Lower lobe of right lung (tissue), 2 donors: Measurements from ENCODE around the gene TBATA. TPM values are rescaled to one million over a fixed set of nuclear protein-coding genes. Genes with fewer than 3 reads are reported as not detected.

ENCODE experiments used
- ATAC-seq, 2 donors: fragments of 200-7000 bp; cut with Tn5 transposase; one replicate each; pipeline ENCODE4 v1.9.1; 2020 to 2022; ENCODE audit warnings: mild to moderate bottlenecking in 2 of 2, moderate library complexity in 2 of 2
- DNase-seq: peaks from one replicate; pipeline ENCODE4 v3.0.0-alpha.2; 2020
- H3K27ac ChIP-seq: fragments of 200-600 bp; one replicate; pipeline ENCODE4 v1.8.0; 2022
- H3K27me3 ChIP-seq: fragments of 200-600 bp; one replicate; pipeline ENCODE4 v1.8.0; 2022; ENCODE audit warnings: low read depth
- H3K36me3 ChIP-seq: fragments of 200-600 bp; one replicate; pipeline ENCODE4 v1.8.0; 2022; ENCODE audit warnings: mild to moderate bottlenecking
- H3K4me1 ChIP-seq: fragments of 200-600 bp; one replicate; pipeline ENCODE4 v1.8.0; 2022
- H3K4me3 ChIP-seq: fragments of 200-600 bp; one replicate; pipeline ENCODE4 v1.8.0; 2022; ENCODE audit warnings: mild to moderate bottlenecking
- H3K9me3 ChIP-seq: fragments of 200-600 bp; one replicate; pipeline ENCODE4 v1.8.0; 2022
- intact Hi-C: fragments of 100-400 bp; cut with DNase I; formaldehyde crosslinking; loops from one replicate; pipeline ENCODE4 v1.11.0; 2022
- total RNA-seq: library from RNA; stranded (reverse); fragmentation: NEBNext Ultra II Directional; extraction: Animal tissue kit (Norgen Biotek cat#: 25700); gene quantifications from one replicate; pipeline ENCODE4 v1.2.1, GENCODE V29; 2021
- TF ChIP-seq, protein P1 (sequence below): fragments of 200-600 bp; IDR thresholded peaks from one replicate; pipeline ENCODE4 v1.8.0; 2022; ENCODE audit warnings: antibody characterized with exemption, mild to moderate bottlenecking
- donor health status: DM: no; HTN: yes; CAD: no; lungs with severe emphysema.

TBATA gene
- total RNA-seq, 1 donor from 2014 or later = not detected

DNA sequence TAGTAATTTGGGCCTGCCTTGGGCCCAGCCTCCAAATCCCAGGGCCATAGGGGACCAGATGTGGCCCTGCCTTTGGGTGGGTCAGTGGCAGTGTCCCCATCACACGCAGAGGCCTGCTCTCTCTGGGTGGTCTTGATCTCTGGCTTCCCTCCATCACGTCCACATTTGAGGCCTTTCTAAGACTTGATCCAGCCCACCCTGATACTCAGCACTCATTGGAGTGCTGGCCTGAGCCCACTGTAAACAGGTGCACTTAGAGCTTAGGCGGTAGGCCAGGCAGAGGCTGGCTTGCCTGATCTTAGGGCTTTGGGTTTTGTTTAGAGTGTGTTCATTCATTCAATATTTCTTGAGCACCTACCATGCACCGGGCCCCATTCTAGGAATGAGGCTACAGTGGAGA lies 52.6 kb downstream of the TBATA start:
- intact Hi-C loops = no loop called here
- Histone ChIP-seq H3K27ac (no peak overlapping the region), H3K27me3 (no peaks in the 10 kb centered on the region), H3K9me3 (no peaks in the 10 kb centered on the region), H3K36me3 (no peaks in the 10 kb centered on the region), H3K4me1 (peaks cover 3% of the 10 kb centered on the region), H3K4me3 (no peak overlapping the region)
- DNase-seq (no peak), ATAC-seq (no peak)
- TF ChIP-seq, protein P1, sequence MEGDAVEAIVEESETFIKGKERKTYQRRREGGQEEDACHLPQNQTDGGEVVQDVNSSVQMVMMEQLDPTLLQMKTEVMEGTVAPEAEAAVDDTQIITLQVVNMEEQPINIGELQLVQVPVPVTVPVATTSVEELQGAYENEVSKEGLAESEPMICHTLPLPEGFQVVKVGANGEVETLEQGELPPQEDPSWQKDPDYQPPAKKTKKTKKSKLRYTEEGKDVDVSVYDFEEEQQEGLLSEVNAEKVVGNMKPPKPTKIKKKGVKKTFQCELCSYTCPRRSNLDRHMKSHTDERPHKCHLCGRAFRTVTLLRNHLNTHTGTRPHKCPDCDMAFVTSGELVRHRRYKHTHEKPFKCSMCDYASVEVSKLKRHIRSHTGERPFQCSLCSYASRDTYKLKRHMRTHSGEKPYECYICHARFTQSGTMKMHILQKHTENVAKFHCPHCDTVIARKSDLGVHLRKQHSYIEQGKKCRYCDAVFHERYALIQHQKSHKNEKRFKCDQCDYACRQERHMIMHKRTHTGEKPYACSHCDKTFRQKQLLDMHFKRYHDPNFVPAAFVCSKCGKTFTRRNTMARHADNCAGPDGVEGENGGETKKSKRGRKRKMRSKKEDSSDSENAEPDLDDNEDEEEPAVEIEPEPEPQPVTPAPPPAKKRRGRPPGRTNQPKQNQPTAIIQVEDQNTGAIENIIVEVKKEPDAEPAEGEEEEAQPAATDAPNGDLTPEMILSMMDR = no peak

DNA sequence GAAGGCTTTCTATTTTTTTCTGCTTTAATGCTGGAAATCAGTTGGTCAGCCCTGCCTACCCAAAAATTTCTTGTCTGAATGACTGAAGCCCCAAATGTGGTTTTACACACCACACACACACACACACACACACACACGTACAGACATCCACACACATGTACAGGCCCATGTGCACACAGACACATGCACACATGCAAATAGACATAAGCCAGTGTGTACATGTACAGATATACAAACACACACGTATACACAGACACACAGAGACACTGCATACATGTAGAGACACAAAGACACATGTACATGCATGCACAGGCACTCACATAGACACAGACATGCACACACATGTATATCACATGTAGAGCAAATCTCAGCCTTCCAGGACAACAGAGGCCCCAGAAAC lies 54.2 kb downstream of the TBATA start:
- Histone ChIP-seq H3K27ac (no peak overlapping the region), H3K36me3 (no peaks in the 10 kb centered on the region), H3K27me3 (no peaks in the 10 kb centered on the region), H3K9me3 (no peaks in the 10 kb centered on the region), H3K4me1 (peaks cover 3% of the 10 kb centered on the region), H3K4me3 (no peak overlapping the region)
- DNase-seq (no peak), ATAC-seq (no peak)
- TF ChIP-seq, protein P1 = no peak
- intact Hi-C loops = no loop called here

DNA sequence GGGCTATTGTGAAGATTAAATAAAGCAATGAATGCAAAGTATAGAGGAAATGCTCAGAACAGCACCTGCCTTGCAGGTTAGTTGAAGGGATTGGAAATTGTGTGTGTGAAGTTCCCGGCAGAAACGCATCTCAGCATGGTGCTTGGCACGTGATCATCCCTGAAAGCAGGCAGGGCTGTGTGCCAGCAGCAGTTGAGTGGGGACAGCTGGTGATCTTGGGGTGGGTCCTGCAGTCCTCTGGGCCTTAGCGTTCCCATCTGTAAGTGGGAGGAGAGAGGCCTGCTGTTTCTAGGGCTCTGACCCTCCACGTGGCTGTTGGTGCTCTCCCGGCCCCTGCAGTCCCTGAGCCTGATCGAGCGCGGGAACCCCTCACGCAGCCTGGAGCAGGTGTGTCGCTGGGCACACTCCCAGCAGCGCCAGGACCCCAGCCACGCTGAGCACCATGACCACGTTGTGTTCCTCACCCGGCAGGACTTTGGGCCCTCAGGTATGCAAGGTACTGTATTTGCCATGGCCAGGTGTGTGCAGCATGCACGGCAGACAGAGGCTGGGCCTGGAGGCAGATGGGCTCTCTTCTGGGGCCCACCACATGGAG lies 55.3 kb downstream of the TBATA start:
- Histone ChIP-seq H3K27ac (no peak overlapping the region), H3K4me3 (no peak overlapping the region), H3K4me1 (peaks cover 3% of the 10 kb centered on the region), H3K9me3 (no peaks in the 10 kb centered on the region), H3K27me3 (no peaks in the 10 kb centered on the region), H3K36me3 (no peaks in the 10 kb centered on the region)
- DNase-seq = no peak
- intact Hi-C loops = no loop called here
- peak in 1 of 2 donors; percentile 12 for ATAC-seq
- TF ChIP-seq, protein P1 = no peak

DNA sequence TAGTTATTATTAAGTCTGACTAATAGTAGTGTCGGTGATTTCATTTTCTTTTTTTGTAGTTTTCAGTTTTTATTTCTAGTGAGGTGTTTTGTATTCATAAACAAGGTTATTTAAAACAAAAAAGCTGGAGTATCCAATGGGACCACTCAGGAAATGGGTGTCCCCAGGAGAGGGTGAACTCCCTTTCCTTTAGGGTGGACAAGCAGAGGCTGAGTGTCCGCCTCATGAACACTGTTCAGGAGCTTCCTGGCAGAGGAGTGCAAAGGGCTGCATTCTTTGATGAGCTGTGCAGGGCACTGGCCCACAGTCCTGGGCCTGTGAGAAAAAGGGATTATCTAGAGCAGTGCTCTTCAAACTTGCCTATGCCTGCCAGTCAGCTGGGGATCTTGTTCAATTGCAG lies 56.8 kb downstream of the TBATA start:
- H3K27ac ChIP-seq = no peak overlapping the region
- TF ChIP-seq, protein P1 = no peak
- H3K36me3 ChIP-seq = no peaks in the 10 kb centered on the region
- DNase-seq (no peak), ATAC-seq (no peak)
- intact Hi-C loops = no loop called here
- H3K4me1 ChIP-seq = peaks cover 3% of the 10 kb centered on the region
- H3K9me3 ChIP-seq = no peaks in the 10 kb centered on the region
- H3K4me3 ChIP-seq = no peak overlapping the region
- no peaks in the 10 kb centered on the region for H3K27me3 ChIP-seq

DNA sequence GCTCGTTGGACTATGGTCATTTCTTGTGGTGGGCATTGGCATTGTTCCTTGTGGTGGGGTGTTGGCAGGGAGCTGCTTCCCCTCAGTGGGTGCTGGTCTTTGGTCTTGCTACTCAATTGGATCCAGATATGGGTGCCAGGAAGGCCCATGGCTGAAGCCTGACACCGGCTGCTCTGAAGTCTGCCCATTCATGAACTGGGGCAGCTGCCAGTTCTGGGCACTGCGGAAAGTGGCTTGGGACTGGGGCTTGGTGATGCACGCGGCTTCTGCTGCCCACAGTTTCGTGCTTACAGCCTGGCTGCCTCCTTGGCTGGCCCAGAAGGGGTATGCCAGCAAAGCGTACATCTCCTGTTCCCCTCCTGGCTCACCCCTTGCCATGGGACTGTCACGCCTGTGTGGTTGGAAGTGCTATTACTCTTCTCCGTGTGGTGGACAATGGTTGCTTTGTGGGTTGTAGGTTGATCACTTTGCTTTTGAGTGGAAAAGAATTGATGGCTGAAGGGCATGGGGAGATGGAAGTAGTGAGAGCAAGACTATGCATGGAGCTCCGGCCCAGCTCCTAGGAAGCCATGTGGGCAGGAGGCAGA lies 58.2 kb downstream of the TBATA start:
- H3K27me3 ChIP-seq = no peaks in the 10 kb centered on the region
- H3K4me1 ChIP-seq = peaks cover 3% of the 10 kb centered on the region
- no peaks in the 10 kb centered on the region for H3K36me3 ChIP-seq
- H3K4me3 ChIP-seq = no peak overlapping the region
- intact Hi-C loops = no loop called here
- TF ChIP-seq, protein P1 = no peak
- no peak overlapping the region for H3K27ac ChIP-seq
- ATAC-seq = no peak
- no peak for DNase-seq
- no peaks in the 10 kb centered on the region for H3K9me3 ChIP-seq
